Retina (tissue), 1 donor: Measurements from ENCODE around the gene TRIM31.

Experiments
- DNase-seq: peaks from one replicate; pipeline ENCODE4 v3.0.0-alpha.2; 2016

TRIM31 gene

GRCh38 chr6:30074331-30075093 lies 38.4 kb downstream of the TRIM31 start:
- DNase-seq, result no peak

GRCh38 chr6:30073489-30074235 lies 39.2 kb downstream of the TRIM31 start:
- no peak for DNase-seq

- no peak for DNase-seq
Measured at GRCh38 chr6:30071858-30072257, 41.0 kb downstream of the TRIM31 start.

GRCh38 chr6:30071081-30071818 lies 41.6 kb downstream of the TRIM31 start:
- DNase-seq, result peak; percentile 70

- DNase-seq, result no peak
Measured at GRCh38 chr6:30067460-30068139, 45.3 kb downstream of the TRIM31 start.

GRCh38 chr6:30066577-30067459 lies 46.1 kb downstream of the TRIM31 start, which contains the start of gene PPP1R11:
TSS of gene PPP1R11 (plus strand) at chr6:30067198. CDS start at chr6:30067411, 213 bp downstream.
- peak; percentile 99 for DNase-seq

- DNase-seq, result no peak
Measured at GRCh38 chr6:30066082-30066481, 46.8 kb downstream of the TRIM31 start.

GRCh38 chr6:30063315-30063714 lies 49.6 kb downstream of the TRIM31 start:
- no peak for DNase-seq

GRCh38 chr6:30062471-30063178 lies 50.3 kb downstream of the TRIM31 start:
- DNase-seq, result no peak

GRCh38 chr6:30061858-30062458 lies 50.9 kb downstream of the TRIM31 start:
- no peak for DNase-seq

- DNase-seq, result peak; percentile 95
Measured at GRCh38 chr6:30061092-30061857, 51.6 kb downstream of the TRIM31 start, which contains the start of gene POLR1H. TSS of gene POLR1H (plus strand) at chr6:30061265. CDS start at chr6:30061525, 260 bp downstream.

GRCh38 chr6:30060606-30061091 lies 52.2 kb downstream of the TRIM31 start:
- no peak for DNase-seq

GRCh38 chr6:30055513-30055912 lies 57.4 kb downstream of the TRIM31 start:
- DNase-seq, result no peak

GRCh38 chr6:30053682-30054081 lies 59.2 kb downstream of the TRIM31 start:
- DNase-seq, result no peak
